ENCODE measurements around the gene SLC6A15.

The SLC6A15 gene

DNA sequence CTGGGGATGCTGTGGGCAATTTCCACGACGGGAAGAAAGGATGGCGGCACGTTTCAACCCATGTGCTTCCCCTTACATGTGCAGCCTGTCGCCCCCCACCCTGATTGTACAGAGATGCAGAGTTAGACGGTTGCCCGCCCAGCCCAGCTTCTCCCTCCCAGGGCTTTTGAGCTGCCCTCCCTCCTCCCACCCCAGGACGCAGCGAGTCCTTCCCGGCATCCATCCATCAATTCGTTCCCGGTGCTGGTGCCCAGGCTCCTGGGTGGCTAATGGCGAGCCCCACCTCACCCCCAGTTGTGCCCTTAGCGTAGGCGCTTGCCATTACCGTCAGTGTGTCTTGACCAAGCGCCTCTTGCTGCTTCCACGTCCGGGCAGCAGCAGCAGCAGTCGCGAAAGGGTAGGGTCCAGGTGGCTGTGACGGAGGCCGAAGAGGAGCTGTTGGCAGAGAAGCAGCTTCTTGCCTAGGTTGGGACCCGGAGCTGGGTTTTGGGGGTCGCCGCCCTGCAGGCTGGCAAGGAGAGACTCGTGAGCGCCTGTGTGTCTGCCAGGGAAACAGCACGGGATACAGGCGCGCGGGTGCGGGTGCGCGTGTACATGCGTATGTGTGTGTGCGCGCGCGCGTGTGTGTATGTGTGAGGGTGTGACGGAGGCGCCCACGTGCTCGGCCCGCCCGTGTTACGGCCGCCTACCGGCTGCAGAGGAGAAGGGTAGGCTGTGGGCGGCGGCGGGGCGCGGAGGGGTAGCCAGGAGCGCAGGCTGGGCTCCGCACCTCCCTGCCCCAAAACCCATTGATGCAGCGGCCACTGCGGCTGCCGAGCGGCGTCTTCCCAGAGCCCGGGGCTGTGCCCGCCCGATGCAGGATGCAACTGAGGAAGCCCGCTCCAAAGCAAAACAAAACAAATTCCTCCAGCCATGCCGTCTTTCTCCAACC is at the start of gene SLC6A15:
Gene SLC6A15 (minus strand): TSS at position 602 of the 931 bp plus-strand sequence. CDS start 20,679 bp downstream, outside the sequence.
- DNase-seq (ENCODE audit: low read depth in 2 of 3, low spot score in 1 of 3) = no peak

GRCh38 chr12:84960918-84961317 is 48.3 kb upstream of the SLC6A15 start:
- no peak for DNase-seq (ENCODE audit: low read depth in 2 of 3, low spot score in 1 of 3)

- DNase-seq (ENCODE audit: low read depth in 2 of 3, low spot score in 1 of 3) = no peak
Measured at GRCh38 chr12:84955298-84955697, 42.7 kb upstream of the SLC6A15 start.

GRCh38 chr12:84954415-84954814 is 41.8 kb upstream of the SLC6A15 start:
- DNase-seq (ENCODE audit: low read depth in 2 of 3, low spot score in 1 of 3) = no peak

DNA sequence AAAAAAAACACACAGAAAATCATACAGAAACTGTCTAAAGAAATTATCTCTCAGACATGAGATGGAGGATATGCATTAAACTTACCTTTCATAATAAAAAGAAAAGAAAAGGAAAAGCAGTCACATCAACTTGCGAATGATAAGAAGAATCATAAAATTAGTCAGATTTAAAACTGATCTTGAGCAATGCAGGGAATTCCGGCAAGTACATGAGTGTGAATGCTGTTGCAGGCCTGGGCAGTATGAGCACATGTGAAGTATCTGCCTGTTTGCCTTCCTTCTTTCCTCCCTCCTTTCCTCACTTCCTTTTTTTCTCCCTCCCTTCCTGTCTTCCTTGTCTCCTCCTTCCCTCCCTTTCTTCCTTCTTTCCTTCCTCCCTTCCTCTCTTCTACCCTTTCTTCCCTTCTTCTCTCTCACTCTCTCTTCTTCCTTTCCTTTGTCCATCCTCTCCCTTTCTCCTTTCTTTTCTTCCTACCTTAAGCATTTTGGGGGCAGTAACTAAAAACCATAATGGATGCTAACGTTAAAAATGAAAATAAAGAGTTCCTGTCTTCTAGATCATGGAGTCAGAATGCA is 38.5 kb upstream of the SLC6A15 start:
- DNase-seq (ENCODE audit: low read depth in 2 of 3, low spot score in 1 of 3) = no peak

DNA sequence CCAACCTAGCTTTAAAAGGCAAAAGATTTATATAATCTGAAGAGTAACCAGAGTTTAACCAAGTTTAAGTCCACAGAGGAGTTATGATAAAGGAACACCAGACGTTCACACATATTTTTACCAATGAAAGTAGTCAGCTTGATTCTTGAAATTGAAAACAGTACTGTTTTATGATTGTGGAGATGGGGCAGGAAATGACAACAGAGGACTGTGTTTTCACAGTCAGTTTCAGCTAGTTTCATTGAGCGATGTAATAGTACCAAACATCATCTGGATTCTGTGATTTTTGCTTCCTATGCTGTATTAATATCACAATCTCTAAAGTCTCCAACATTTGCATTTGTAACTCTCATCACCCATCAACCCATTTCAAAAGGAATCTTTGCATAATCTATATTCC is 34.2 kb upstream of the SLC6A15 start:
- DNase-seq (ENCODE audit: low read depth in 2 of 3, low spot score in 1 of 3) = no peak

- DNase-seq (ENCODE audit: low read depth in 2 of 3, low spot score in 1 of 3) = no peak
Measured at GRCh38 chr12:84937415-84937814, 24.8 kb upstream of the SLC6A15 start.

DNA sequence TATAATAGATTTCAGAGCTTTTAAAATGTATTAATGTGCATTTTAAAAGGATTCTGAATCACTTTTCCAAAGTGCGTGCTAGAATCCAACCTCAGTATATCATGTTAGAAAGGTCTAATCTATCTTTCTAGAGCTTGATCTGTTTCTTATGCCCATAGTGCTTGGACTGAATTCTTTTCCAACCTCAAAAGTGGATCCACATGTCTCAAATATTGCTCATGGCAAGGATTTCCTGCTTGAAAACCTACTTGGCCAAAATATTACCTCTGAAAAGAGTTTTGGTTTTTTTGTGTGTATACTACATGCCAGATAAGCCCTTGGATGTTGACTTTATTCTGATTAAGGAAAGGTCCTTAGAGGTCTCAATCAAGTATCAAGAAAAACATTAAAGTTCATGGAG is 16.9 kb upstream of the SLC6A15 start:
- DNase-seq (ENCODE audit: low read depth in 2 of 3, low spot score in 1 of 3) = no peak

DNA sequence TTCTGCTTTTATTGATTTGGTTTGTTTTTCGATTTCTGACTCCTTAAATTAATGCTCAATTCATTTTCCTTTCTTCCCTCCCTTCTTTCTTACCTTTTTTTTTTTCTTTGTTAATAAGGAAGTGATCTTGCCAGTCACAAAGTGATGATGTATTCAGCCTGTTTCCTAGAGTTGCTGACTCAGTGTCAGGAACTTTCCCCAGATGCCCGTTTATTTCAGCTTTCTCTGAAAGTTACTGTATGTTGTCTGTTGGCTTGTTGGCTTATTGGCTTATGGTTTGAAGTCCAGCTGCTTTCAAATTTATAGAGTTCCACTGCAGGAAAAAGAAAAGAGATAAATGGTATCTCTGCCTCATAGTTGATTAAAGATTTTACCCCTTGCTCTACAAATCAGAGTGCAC is 12.4 kb upstream of the SLC6A15 start:
- no peak for DNase-seq (ENCODE audit: low read depth in 2 of 3, low spot score in 1 of 3)

- no peak for DNase-seq (ENCODE audit: low read depth in 2 of 3, low spot score in 1 of 3)
Measured at GRCh38 chr12:84922693-84923092, 10.1 kb upstream of the SLC6A15 start.

DNA sequence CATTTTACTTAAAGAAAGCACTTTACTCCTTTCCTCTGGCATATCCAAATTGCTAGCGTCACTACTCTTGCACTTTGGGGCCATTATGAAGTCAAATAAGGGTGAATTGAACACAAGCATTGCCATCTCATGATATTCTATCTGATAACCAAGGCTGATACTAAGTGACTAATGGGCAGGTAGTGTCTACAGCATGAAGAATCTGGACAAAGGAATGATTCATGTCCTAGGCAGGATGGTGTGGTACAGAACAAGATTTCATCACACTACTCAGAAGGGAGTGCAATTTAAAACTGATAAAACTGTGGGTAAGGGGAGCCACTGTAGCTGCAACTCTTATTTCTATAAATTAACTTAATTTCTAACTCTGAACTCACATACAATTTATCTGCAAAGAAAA is 7.7 kb upstream of the SLC6A15 start:
- no peak for DNase-seq (ENCODE audit: low read depth in 2 of 3, low spot score in 1 of 3)

DNA sequence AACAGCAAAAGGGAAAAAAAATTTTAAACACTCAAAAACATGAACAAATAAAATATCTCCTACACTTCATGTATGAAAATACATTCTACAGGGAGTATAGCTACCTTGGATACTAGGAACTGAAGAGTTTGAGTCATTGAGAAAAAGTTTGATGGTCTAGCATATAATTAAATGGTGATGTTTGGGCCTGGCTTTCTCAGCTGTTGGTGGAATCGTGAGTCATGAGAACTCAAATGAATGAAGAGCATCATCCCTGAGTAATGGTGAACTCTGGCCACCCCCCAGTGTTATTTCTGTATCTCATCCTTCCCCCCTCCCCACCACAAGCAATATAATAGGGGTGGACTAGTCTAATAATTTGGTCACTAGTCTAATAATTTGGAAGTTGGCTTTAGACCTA is 6.7 kb upstream of the SLC6A15 start:
- no peak for DNase-seq (ENCODE audit: low read depth in 2 of 3, low spot score in 1 of 3)

DNA sequence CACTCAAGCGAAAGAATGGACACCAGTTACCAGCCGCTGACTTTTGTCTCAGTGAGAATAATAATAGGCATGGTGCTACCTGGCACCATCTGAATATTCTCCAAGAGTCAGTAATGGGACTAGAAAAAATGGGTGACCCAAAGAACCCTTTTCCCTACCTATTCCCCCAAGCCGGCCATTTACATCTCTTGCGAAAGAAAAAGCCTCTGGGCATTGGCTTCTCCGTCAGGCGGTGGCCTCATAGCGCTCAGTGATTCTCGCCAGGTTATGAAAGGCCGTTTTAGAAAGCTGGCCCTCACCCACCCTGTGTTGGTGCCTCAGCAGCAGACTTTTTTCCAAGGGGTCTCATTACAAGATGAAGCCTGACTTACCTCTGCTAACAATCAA is 523 bp upstream of the SLC6A15 start:
- no peak for DNase-seq (ENCODE audit: low read depth in 2 of 3, low spot score in 1 of 3)

GRCh38 chr12:84911271-84912197 is 1.1 kb downstream of the SLC6A15 start:
- no peak for DNase-seq (ENCODE audit: low read depth in 2 of 3, low spot score in 1 of 3)

- no peak for DNase-seq (ENCODE audit: low read depth in 2 of 3, low spot score in 1 of 3)
Measured at GRCh38 chr12:84910549-84911241, 1.9 kb downstream of the SLC6A15 start.

DNA sequence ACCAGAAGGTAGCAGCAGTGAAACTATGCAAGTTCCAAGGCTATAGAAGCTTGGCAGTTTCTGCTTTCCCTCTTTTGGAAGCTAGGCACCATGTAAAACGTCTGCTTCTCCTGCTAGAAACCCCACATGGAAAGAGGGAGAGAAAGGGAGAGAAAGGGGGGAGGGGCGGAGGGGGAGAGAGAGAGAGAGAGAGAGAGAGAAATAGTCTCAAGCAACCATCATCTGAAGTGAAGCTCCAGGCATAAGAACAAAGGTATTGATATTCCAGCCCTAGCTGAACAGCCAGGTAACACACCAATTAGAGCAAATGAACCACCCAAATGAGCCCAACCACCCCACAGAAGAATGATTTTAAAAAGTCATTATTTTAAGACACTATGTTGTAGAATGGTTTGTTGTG is 8.5 kb downstream of the SLC6A15 start:
- no peak for DNase-seq (ENCODE audit: low read depth in 2 of 3, low spot score in 1 of 3)

- DNase-seq (ENCODE audit: low read depth in 2 of 3, low spot score in 1 of 3) = no peak
Measured at GRCh38 chr12:84891106-84891838, 21.3 kb downstream of the SLC6A15 start.

DNA sequence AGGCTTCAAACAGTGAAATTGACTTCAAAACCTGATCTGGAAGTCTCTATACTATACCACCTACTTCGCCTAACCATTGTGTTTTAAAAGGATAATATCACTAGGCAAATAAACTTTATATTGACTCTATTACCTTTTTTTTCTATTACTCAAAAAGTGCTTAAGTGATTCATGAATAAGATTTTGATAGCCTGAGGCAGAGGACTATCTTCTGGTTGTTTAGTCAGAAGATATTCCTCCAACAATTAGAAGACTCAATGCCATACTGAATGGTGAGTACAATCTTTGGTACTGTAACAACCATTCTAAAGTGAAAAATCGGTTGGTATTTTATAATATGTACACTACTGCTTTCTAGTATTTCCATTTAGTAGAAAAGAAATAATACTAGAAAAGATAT is 22.8 kb downstream of the SLC6A15 start:
- no peak for DNase-seq (ENCODE audit: low read depth in 2 of 3, low spot score in 1 of 3)

- no peak for DNase-seq (ENCODE audit: low read depth in 2 of 3, low spot score in 1 of 3)
Measured at GRCh38 chr12:84888861-84889260, 23.7 kb downstream of the SLC6A15 start.

- DNase-seq (ENCODE audit: low read depth in 2 of 3, low spot score in 1 of 3) = no peak
Measured at GRCh38 chr12:84877340-84877739, 35.3 kb downstream of the SLC6A15 start.

All from stimulated activated CD4-positive, alpha-beta T cell treated with anti-CD3 and anti-CD28 coated beads, Interleukin-12 subunit alpha, Interleukin-12 subunit beta, amount 100 ng/mL, for 48 hours (primary cell).